NCI-H1105 treated with DMSO at 0.1 percent for 48 hours (cell line): ENCODE measurements around the gene LBX2.

Experiments
- DNase-seq: peaks from one replicate; lab custom pipeline; 2025; lab: John Stamatoyannopoulos, UW

The LBX2 gene

DNA sequence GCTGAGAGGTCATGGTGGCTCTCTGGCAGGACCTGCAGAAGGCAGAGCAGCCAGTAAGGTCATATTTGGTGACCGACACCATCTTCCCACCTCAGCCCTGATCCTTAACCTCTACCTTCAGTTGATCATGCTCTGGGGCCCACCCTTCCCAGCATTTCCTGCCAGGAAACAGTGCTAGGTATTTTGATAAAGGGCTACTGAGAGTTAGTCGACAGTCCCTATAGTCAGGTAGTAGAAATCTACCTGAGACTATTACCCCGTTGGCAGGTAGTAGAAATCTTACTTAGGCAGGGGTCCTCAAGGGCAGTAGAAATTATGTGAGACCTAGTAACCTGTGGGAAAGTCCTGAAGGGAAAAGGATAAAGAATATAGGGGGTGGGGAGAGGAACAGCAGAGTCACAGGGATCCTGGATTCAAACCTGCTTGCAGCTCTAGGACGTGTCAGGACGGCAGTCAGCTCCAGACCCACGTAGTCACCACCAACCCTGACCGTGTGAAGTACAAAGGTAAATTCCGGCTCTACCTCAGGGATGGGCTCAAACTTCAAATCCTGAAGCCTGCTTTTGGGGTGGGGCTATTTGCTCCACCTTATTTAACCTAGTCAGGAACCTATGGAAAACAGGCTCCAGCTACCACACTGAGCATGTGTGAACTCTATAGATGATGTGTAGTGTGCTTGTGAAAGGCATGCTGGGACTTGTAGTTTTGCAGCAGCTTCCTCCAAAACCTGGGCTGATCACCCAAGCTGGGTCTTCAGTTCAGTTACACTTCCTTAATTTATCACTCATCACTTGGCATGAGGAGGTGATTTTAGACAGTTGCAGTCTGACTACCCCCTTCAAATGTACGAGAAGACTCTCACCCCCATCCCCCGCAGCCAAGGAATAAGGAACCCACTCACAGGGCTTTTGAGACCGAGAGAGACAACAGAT, 26.6 kb upstream of the LBX2 start, which contains the start of gene DQX1:
Gene DQX1 (minus strand): TSS at position 515 of the 932 bp plus-strand sequence. CDS start 502 bp downstream, at position 13.
- DNase-seq = peak; percentile 9

DNA sequence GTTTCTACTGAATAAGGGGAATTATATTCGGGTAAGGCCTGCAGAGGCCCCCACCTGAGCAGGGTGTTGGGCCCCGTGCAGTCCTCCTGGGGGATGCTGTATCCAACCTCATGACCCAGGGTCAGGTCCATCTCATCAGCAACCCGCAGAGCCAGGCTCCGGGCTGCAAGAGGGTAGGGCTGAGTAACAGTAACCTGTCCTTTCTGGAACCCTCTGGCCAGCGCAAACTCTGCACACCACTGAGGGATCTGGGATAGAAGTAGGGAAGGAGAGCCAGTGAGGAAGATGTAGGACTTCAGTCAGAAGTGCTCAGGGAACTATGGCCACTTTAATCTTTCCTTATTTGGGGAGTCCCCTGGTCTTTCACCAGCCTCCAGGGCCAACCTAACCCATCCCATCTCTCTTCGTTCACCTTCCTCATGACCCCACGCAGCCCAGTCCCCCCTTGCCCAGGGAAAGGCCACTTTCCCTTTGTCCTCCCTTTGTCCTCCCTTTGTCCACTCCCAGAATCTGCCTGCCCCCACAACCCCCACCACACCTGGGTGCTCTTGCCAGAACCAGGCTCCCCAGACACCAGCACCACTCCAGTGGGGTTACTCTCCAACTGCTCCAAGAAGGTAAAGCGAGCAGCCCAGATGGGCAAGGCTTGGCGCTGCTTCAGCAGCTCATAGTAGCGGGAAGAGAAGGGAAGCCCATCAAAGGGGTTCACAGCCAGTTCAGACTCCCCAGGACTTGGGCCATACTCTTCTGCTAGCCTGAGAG, 25.7 kb upstream of the LBX2 start:
- DNase-seq = no peak

DNA sequence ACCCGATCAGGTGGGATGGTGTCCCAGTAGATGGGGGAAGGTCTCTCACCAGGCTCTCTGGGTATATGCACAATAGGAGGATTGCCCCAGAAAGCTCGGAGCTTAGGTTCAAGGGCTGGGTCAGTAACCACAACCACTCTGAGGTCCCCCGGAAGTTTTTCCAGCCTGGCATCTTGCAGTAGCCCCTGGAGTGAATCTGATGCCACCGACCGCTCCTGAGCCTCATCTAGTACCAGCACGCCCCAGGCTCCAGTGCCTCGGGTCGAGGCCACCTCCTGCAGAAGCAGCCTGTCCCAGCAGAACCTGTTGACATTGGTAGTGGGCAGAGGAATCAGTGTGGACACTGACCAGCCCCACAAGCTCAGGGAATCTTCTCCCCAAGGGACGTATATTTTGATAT, 24.6 kb upstream of the LBX2 start:
- no peak for DNase-seq

DNA sequence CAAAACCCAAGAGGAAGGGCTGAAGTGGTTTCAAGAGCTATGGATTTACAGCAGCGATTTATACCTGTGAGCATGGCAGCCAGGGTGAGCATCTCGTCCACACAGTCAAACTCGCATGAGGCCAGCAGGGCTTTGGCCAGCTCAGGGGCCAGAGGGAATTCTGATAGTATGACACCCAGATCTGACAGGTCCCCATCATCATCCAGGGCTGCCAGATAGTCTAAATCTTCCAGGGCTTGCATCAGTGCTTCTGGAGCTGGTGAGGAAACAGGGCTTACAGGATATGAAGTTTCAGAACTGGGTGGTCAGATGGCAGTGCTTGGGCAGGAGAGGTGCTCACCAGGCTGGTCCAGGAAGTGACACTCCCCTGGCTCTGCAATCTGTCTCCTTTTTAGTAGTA, 23.1 kb upstream of the LBX2 start:
- DNase-seq = no peak

DNA sequence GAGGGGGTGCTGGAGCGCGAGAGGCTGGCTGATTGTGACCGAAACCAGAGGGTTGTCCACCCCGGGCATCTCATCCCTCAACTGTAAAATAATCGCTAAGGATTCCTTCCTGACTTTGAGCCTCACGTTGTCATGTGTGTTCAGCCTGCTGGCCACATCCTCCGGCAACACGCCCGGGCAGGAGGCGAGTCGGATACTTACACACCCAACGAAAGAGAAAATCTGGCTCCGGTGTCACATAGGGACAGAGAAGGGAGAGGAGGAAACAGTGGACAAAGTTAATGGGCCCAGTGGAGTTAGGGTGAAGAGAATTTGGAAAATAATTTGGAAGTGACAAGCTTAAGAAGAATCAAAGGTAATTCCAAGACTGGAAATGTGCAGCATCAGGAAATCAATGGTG, 17.2 kb upstream of the LBX2 start:
- no peak for DNase-seq

DNA sequence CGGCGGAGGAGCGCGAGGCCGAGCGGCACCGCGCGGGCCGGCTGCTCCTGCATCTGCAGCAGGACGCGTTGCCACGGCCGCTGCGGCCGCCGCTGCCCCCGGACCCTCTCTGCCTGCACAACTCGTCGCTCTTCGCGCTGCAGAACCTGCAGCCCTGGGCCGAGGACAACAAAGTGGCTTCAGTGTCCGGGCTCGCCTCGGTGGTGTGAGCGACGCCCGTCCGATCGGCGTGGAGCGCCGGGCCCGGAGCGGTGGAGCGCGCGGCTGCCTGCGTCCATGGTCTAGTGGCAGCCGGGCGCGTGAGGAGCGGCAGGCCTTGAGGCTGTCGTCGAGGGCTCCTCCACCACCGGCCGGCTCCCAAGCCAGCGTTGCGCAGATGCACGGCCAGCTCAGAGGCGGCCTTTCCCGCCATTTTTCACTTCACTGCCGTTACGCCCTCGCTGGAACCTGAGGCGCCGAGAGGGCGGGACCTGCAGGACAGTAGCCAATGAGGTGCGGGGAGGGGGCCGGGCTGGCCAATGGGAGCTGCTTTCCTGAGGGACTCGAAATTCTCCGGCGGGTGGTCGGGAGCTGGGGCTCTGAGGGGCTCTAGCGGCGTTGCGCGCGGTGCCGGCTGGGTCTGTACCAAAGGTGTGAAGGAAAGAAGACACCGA, 16.7 kb upstream of the LBX2 start:
- DNase-seq = no peak

DNA sequence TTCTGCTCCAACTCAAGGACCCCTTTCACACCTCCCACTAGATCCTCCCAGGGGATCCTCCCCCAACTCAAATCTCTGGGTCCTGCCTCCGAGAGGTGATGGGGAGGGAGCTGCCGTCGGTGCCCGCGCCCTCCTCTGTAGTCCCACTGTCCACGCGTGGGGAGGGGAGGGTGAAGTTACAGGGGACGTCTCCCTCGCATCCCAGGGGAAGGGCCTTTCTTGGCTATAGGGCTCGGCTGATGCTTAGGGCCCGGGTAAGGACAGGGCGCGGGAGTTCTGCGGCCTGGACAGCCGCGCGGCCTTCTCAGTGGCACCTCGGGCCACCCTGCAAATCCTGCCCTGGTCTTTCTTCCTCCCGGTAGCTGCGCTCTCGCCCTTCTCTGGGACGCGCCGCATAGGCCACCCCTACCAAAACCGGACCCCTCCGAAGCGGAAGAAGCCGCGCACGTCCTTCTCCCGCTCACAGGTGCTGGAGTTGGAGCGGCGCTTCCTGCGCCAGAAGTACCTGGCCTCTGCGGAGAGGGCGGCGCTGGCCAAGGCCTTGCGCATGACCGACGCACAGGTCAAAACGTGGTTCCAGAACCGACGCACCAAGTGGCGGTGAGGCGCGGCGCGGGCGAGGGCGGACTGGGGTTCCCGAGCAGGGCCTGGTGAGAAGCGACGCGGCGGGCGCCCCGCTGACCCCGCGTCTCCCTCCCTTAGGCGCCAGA, 16.0 kb upstream of the LBX2 start:
- no peak for DNase-seq

DNA sequence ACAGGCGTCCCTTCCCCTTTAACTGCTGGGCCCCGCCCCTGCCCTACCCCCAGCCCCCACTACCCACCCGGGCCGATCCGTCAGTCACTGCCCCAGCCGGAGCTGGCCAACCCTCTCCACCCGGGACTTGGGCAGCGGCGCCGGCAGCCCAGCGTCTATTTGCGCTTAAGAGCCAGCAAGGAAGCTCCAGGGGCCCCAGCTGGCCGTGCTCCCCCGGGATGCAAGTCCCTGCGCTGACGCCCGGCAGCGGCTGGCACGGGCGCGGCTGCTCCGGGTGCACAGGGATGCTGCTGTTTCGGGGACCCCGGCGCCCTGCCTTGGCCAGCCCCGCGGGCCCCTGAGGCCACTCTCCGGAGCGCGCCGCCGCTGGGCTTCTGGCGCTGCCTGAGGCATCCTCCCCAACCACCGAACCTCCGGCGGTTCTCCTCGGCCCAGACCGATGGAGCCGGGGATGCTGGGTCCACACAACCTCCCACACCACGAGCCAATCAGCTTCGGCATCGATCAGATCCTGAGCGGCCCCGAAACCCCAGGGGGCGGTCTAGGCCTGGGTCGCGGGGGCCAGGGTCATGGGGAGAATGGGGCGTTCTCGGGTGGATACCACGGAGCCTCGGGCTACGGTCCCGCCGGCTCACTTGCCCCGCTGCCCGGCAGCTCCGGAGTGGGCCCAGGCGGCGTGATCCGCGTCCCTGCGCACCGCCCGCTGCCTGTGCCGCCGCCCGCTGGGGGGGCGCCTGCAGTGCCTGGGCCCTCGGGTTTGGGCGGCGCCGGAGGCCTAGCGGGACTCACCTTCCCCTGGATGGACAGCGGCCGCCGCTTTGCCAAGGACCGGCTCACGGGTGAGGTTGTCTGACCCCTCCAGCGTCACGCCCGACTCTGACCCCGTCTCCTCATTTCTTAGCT, 15.2 kb upstream of the LBX2 start, which contains the start of gene TLX2:
Gene TLX2 (plus strand): TSS at position 83 of the 903 bp plus-strand sequence. CDS start 357 bp downstream, at position 440.
- DNase-seq = no peak

DNA sequence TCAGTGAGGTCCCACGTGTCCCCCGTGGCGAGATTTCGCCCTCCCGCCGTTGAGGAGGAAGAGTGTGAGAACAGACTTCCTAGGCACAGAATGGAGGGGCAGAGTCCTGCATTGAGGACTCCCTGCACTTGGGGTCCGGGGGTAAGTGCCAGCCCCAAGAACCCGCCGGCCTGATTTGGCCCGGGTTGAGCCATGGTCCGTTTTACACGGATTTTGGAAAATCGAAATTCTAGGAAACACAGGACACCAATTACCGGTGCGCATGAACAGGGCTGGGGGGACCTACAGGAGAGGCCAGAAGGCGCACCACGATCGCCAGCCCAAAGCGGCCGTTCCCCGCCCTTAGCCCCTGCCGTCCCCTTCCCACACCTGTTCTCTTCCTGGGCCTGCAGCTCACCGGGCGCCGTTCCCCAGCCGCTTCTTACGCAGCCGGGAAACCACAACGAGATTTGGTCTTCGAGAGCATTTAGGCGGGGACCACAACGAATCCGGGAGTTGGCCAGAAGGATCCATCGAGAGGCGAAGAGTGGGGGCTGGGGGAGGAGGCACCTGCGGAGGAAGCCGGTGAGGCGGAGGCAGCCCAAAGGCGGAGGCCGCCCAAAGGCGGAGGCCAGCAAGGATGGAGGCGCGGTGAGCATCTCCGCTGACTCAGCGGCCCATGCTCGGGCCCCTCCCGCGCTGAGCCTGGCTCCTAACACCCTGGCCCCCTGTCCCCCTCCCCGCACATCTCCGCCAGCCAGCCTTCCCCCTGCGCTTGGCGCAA, 14.4 kb upstream of the LBX2 start:
- DNase-seq = peak; percentile 16

DNA sequence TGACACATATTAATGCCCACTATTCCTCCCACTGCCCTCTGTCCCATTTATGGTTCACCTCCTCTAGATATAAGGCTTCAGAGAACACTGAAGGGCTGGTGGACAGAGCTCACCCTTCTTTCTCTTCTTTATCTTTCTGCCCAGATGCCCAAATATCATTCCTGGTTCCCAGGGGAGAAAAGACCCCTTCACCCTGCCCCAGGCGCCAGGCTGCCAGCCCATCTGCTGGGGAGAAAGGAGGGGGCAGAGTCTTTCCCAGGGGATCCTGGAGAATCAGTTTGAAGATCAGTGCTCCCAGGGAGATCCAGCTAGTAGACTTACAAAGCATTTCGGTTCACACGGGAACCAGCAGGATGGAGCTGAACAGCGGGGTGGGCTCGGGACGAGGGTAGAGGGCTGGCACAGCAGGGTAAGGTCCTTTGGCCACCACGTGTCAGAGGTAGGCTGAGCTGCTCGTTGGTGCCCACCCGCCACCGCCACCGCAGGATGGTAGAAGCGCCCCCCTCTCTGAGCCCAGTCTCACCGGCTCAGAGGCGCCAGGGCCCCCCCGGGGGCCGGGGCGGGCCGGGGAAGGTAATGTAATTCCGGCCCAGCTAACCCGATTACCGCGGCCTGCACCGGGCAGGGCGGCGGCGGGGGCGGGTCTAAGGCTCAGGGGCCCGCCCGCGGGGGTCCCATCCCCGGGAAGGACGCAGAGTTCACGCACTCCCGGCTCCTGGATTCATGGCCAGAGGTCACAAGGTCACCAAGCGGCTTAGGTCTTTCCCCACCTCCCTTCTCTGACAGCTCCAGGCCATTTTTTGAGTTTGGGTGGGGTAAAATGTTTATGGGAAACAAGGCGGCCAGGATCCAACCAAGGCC, 13.6 kb upstream of the LBX2 start:
- no peak for DNase-seq

DNA sequence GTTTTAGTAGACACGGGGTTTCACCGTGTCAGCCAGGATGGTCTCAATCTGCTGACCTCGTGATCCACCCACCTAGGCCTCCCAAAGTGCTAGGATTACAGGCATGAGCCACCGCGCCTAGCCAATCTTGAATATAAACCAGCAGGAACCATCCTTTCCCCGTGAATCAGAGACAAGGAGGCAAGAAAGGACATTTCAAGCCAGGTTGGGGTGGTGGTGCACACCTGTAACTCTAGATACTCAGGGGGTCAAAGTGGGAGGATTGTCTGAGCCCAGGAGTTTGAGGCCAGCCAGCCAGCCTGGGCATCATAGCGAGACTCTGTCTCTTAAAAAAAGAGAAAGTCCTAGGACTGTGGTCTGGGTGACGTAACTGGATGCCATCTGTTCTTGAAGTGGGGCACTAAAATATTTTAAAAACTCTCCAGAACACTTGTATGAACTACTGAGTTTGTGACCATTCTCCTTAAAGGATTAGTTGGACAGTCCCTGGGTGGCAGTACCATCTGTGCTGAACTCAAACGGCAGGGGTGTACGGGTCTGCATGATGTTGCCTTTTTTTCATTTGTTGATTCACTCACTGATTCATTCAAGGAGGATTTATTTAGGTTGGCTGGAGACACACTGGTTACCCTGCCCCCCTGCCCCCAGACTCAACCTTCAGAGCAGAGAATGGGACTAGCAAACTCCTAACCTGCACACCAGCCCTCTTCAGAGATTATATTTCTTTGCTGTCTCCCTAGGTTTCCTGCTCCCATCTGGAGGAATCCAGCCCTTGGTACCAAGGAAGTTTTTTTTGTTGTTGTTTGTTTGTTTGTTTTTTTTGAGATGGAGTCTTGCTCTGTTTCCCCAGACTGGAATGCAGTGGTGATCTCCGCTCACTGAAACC, 11.9 kb upstream of the LBX2 start:
- DNase-seq = no peak

DNA sequence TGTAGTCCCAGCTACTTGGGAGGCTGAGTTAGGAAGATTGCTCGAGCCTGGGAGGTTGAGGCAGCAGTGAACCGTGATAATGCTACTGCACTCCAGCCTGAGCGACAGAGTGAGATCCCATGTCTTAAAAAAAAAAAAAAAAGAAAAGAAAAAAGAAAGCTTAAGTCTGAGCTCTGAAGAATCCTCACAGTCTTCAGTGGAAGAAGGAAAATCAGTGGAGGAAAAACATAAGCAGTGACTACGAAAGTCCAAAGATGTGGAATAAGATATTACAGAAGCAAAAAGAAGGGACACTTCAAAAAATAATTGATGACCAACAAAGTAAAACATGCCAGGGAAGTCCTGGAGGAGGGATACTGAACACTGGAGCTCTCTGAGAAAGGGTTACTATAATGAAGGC, 10.9 kb upstream of the LBX2 start:
- DNase-seq = no peak

DNA sequence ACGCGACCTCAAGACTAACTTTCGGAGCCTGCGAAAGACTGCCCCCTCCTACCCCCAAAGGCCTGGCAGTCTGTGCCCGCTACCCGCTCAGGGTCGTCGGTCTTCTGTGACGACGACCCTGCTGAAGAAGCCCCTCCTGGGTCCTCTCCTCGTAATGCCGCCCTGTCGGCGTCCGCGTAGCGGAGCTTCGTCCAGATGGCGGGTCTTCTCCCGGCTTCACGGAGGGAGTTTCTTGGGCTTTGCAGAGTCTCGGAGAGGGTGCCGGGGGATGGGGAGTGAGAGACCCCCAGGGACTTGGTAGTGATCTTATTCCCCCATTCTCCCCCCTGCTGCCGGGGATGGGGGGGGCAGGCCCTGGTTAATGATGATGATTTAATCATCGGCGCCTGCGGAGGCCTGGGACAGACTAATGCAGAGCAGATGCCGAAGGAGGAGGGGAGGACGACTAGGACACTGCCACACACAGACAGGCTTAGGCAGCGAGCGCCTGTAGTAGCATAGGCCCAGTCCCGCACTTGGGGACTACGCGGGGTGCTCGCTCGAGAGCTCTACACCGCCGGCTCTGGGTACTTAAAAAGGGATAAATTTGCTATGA, 8.6 kb upstream of the LBX2 start:
- DNase-seq = peak; percentile 51

DNA sequence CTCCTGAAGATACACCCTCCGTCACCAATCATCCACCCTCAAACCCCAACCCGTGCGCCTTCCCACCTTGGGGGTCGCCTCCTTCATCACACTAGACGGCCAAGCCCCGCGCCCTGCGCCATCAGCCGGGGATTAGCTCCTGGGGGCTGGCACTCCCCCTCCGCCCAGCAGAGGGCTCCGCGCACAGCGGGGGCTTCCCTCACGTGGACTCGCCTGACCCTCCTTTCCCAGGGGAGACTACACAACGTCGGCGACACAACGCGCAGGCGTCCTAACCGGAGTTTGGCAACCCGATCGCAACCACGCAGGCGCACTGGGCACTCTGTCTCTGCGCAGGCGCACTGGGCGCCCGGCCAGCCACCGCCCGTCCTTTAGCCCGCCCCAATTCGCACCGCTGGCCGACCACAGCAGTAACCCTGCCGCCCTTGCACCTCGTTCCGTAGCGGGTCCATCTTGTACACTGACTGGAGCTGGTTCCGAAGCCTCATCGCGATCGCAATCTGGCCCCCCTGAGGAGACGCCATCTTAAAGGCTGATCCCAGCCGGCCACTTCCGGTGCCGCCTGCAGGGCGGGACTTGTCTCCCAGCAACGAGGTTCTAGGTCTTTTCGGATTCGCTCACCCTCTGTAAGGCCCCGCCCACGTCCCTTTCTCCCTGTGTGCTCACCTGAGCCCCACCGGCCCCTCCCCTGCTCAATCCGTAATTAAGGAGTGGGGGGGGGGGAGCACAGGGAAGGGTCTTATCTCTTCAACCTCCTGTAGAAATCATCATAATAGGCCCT, 7.9 kb upstream of the LBX2 start, which contains the start of gene PCGF1:
Gene PCGF1 (minus strand): TSS at position 551 of the 781 bp plus-strand sequence. CDS start 27 bp downstream, at position 524.
- DNase-seq = peak; percentile 95

DNA sequence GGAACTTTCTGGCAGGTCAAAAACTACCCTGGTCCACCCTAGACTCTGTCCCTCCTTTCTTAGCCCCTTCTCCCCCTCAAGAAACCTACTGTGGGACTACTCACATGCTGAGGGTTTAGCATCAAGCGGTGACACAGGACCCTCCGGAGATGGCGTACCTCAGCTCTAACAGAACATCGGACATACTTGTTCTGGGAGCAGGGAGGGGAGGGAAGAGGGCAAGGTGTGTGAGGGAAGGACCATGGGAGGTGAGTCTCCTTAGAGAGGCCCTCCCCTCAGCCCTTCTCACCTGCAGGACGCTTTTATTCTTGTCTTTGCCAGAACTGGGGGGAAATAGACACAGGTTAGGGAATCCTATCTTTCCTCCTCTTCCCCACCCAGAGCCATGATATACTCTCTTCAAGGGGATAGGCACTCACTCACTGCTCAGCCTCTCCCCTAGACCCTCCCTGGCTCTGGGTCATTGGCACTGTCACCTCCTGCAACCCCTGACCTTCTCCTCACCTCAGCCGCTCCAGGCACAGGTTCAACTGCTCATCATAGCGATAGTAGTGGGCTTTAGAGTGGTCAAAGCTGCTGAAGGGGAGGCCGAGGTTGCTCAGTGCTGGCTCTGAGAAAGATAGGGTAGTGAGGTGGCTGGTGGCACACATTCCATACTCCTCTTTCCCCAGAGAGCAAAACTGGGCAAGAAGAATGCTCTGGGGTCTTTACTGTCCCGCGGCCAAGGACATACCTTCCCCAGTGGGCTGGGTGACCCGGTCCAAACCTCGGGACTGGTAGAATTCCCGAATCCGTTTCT, 6.2 kb upstream of the LBX2 start:
- DNase-seq = no peak

DNA sequence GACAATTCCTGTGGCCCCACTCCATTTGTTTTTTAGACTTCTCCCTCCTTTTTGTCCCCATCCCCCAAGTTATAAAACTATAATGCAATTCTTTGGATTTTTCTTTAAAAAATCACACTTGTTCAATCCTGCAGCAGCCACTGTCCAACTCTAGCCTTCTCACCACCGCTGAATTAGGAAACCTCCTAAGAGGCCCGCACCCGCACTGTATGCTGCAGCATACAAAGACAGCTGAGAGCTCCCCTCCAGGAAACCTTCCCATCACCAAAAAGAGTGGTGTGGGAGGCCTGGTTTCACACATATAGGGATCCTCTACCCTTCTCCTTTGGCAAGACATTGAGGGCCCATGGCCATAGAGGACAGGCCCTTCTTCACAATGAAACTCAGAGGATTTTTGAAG, 5.2 kb upstream of the LBX2 start:
- DNase-seq = no peak
